Measurements from ENCODE around the gene MED12L.

Gene MED12L

DNA sequence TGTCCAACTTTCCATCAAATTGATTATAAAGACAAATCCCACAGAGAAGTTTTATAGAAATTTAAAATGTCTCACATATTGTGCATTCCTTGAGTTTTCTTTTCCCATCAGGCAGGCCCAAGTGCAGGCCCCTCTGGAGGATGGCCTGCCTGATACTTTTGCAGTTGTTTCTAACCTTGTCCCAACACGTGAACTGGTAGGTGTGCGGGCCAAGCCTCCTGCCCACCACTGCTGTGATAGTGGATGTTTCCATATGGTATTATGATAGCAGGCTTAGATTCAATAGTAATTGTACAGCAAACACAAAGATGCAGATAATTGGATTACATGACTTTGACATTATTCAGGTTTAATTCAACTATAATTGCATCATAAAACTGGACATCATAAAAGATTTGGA lies 297.6 kb downstream of the MED12L start:
- TF ChIP-seq TAF1 (IDR thresholded peaks at IDR 0.05; ENCODE audit: borderline replicate concordance, insufficient read depth, low read length) (no peak), FOXP2 (optimal IDR thresholded peaks at IDR 0.05; ENCODE audit: borderline replicate concordance, extremely low read depth, extremely low read length, insufficient read depth) (no peak), SIN3A (IDR thresholded peaks at IDR 0.05; ENCODE audit: borderline replicate concordance, insufficient read depth, low read length) (no peak)

DNA sequence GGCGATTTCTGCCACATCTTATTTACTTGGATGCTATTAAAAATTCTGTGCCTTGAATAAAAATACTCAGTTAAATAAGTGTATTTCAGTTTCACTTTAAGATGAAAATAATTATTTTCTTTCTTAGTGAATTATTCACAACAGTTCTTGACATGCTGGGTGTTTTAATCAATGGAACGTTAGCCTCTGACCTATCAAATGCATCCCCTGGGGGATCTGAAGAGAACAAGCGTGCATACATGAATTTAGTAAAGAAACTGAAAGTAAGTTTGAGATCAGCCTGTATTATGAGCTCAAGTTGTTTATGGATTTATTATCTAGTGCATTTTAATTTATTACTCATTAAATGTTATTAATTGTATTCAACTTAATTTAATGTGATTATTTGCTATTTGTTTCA lies 298.5 kb downstream of the MED12L start:
- TF ChIP-seq TAF1 (IDR thresholded peaks at IDR 0.05; ENCODE audit: borderline replicate concordance, insufficient read depth, low read length) (no peak), POLR2AphosphoS5 (IDR thresholded peaks at IDR 0.05; ENCODE audit: low read depth, low read length) (no peak), FOXP2 (optimal IDR thresholded peaks at IDR 0.05; ENCODE audit: borderline replicate concordance, extremely low read depth, extremely low read length, insufficient read depth) (no peak), SIN3A (IDR thresholded peaks at IDR 0.05; ENCODE audit: borderline replicate concordance, insufficient read depth, low read length) (no peak)
- TF ChIP-seq, protein P1, sequence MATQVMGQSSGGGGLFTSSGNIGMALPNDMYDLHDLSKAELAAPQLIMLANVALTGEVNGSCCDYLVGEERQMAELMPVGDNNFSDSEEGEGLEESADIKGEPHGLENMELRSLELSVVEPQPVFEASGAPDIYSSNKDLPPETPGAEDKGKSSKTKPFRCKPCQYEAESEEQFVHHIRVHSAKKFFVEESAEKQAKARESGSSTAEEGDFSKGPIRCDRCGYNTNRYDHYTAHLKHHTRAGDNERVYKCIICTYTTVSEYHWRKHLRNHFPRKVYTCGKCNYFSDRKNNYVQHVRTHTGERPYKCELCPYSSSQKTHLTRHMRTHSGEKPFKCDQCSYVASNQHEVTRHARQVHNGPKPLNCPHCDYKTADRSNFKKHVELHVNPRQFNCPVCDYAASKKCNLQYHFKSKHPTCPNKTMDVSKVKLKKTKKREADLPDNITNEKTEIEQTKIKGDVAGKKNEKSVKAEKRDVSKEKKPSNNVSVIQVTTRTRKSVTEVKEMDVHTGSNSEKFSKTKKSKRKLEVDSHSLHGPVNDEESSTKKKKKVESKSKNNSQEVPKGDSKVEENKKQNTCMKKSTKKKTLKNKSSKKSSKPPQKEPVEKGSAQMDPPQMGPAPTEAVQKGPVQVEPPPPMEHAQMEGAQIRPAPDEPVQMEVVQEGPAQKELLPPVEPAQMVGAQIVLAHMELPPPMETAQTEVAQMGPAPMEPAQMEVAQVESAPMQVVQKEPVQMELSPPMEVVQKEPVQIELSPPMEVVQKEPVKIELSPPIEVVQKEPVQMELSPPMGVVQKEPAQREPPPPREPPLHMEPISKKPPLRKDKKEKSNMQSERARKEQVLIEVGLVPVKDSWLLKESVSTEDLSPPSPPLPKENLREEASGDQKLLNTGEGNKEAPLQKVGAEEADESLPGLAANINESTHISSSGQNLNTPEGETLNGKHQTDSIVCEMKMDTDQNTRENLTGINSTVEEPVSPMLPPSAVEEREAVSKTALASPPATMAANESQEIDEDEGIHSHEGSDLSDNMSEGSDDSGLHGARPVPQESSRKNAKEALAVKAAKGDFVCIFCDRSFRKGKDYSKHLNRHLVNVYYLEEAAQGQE (IDR thresholded peaks at IDR 0.05; ENCODE audit: insufficient read depth in 1 of 2, low read depth in 2 of 2, low read length in 2 of 2) = no peak

DNA sequence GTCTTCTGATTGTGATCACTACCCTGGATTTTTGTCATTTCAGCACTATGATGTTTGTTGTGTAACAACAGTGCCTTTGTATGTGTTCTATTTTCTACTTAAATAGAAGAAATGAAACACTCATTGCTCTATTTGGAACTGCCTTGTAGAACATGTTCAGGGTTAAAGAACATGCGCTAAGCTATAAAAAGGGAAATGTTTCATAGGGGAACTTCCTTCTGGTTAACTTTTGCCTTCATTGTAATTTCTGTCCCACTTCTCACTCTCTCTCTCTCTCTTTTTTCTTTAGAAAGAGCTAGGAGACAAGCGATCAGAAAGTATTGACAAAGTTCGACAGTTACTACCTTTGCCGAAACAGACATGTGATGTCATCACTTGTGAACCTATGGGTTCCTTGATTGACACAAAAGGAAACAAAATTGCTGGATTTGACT lies 299.3 kb downstream of the MED12L start, which contains the start of gene P2RY12:
Gene P2RY12 (minus strand): TSS at position 13 of the 434 bp plus-strand sequence. CDS start 45,908 bp downstream, outside the sequence.
- no peak for TF ChIP-seq TAF1 (IDR thresholded peaks at IDR 0.05; ENCODE audit: borderline replicate concordance, insufficient read depth, low read length)
- no peak for TF ChIP-seq SIN3A (IDR thresholded peaks at IDR 0.05; ENCODE audit: borderline replicate concordance, insufficient read depth, low read length)
- TF ChIP-seq, protein P1 (IDR thresholded peaks at IDR 0.05; ENCODE audit: insufficient read depth in 1 of 2, low read depth in 2 of 2, low read length in 2 of 2) = no peak
- no peak for TF ChIP-seq FOXP2 (optimal IDR thresholded peaks at IDR 0.05; ENCODE audit: borderline replicate concordance, extremely low read depth, extremely low read length, insufficient read depth)
- TF ChIP-seq POLR2AphosphoS5 (IDR thresholded peaks at IDR 0.05; ENCODE audit: low read depth, low read length) = no peak

DNA sequence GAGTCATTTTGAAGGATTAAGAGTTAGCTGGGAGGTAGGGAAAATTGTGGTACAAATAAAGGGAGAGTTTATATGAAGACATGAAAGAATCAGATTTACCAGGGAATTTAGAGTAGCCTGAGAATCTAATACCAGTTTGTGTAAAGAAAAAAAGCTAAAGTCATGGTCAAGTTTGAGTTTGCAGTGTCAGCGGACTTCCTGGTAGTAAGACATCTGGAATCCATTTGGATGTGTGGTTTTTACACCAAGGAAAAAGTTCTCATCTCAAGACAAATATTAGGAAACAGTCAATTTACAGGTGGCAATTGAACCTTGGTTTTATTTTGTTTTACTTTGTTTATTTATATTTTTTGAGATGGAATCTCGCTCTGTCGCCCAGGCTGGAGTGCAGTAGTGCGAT lies 300.6 kb downstream of the MED12L start:
- no peak for TF ChIP-seq POLR2AphosphoS5 (IDR thresholded peaks at IDR 0.05; ENCODE audit: low read depth, low read length)
- no peak for TF ChIP-seq SIN3A (IDR thresholded peaks at IDR 0.05; ENCODE audit: borderline replicate concordance, insufficient read depth, low read length)
- TF ChIP-seq FOXP2 (optimal IDR thresholded peaks at IDR 0.05; ENCODE audit: borderline replicate concordance, extremely low read depth, extremely low read length, insufficient read depth) = no peak
- TF ChIP-seq, protein P1 (IDR thresholded peaks at IDR 0.05; ENCODE audit: insufficient read depth in 1 of 2, low read depth in 2 of 2, low read length in 2 of 2) = no peak
- no peak for TF ChIP-seq TAF1 (IDR thresholded peaks at IDR 0.05; ENCODE audit: borderline replicate concordance, insufficient read depth, low read length)

DNA sequence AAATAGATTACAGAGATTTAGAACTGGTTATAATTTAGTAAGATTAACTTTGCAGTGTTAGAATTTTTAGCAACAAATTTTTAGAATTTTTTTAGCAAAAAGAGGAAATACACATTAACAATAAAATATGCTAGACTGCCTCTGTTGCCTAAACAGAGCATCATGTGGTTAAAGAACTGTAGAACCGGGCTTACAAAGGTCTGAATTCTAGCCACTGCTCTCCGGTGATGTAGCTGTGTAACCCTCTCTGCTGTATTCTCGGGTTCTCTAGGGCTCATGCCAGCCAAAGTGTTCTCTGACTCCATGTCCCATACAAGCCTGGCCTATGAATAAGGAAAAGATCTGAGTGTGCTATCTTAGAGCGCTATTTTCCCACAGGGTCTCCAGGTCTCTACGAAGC lies 302.0 kb downstream of the MED12L start:
- no peak for TF ChIP-seq FOXP2 (optimal IDR thresholded peaks at IDR 0.05; ENCODE audit: borderline replicate concordance, extremely low read depth, extremely low read length, insufficient read depth)
- TF ChIP-seq, protein P1 (IDR thresholded peaks at IDR 0.05; ENCODE audit: insufficient read depth in 1 of 2, low read depth in 2 of 2, low read length in 2 of 2) = no peak
- TF ChIP-seq POLR2AphosphoS5 (IDR thresholded peaks at IDR 0.05; ENCODE audit: low read depth, low read length) = no peak
- TF ChIP-seq SIN3A (IDR thresholded peaks at IDR 0.05; ENCODE audit: borderline replicate concordance, insufficient read depth, low read length) = no peak
- no peak for TF ChIP-seq TAF1 (IDR thresholded peaks at IDR 0.05; ENCODE audit: borderline replicate concordance, insufficient read depth, low read length)
